Lower lobe of right lung (tissue), 2 donors: Measurements from ENCODE around the gene ZNF586. TPM values are rescaled to one million over a fixed set of nuclear protein-coding genes. Genes with fewer than 3 reads are reported as not detected.

Experiments used
- ATAC-seq, 2 donors: fragments of 200-7000 bp; cut with Tn5 transposase; one replicate each; pipeline ENCODE4 v1.9.1; 2020 to 2022; ENCODE audit warnings: mild to moderate bottlenecking in 2 of 2, moderate library complexity in 2 of 2
- DNase-seq: peaks from one replicate; pipeline ENCODE4 v3.0.0-alpha.2; 2020
- H3K27ac ChIP-seq: fragments of 200-600 bp; one replicate; pipeline ENCODE4 v1.8.0; 2022
- H3K27me3 ChIP-seq: fragments of 200-600 bp; one replicate; pipeline ENCODE4 v1.8.0; 2022; ENCODE audit warnings: low read depth
- H3K36me3 ChIP-seq: fragments of 200-600 bp; one replicate; pipeline ENCODE4 v1.8.0; 2022; ENCODE audit warnings: mild to moderate bottlenecking
- H3K4me1 ChIP-seq: fragments of 200-600 bp; one replicate; pipeline ENCODE4 v1.8.0; 2022
- H3K4me3 ChIP-seq: fragments of 200-600 bp; one replicate; pipeline ENCODE4 v1.8.0; 2022; ENCODE audit warnings: mild to moderate bottlenecking
- H3K9me3 ChIP-seq: fragments of 200-600 bp; one replicate; pipeline ENCODE4 v1.8.0; 2022
- intact Hi-C: fragments of 100-400 bp; cut with DNase I; formaldehyde crosslinking; loops from one replicate; pipeline ENCODE4 v1.11.0; 2022
- total RNA-seq: library from RNA; stranded (reverse); fragmentation: NEBNext Ultra II Directional; extraction: Animal tissue kit (Norgen Biotek cat#: 25700); gene quantifications from one replicate; pipeline ENCODE4 v1.2.1, GENCODE V29; 2021
- TF ChIP-seq, protein P1 (sequence below): fragments of 200-600 bp; IDR thresholded peaks from one replicate; pipeline ENCODE4 v1.8.0; 2022; ENCODE audit warnings: antibody characterized with exemption, mild to moderate bottlenecking
- donor health status: DM: no; HTN: yes; CAD: no; lungs with severe emphysema.

ZNF586 gene
- total RNA-seq, 1 donor from 2014 or later = 21.8 TPM

DNA sequence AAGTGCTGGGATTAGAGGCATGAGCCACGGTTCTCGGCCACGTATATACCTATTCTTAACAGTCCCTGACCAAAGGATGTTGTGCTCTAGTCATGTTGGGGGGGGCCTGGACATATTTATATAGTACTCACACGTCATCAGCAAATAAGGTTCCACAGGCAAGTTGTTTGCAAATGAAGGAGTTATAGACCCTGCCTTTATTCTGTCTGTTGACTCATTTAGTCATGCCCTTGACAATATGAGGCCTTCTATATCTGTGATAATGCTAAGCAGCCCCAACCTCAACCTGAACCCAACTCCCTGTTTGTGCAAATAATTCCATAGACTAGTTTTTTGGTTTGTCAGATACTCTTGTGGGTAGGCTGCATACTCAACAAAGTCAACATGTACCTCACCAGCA lies 8.9 kb downstream of the ZNF586 start:
- Histone ChIP-seq H3K27me3 (no peaks in the 10 kb centered on the region), H3K4me3 (no peak overlapping the region), H3K27ac (no peak overlapping the region), H3K36me3 (peaks cover 39% of the 10 kb centered on the region), H3K9me3 (peaks cover 83% of the 10 kb centered on the region), H3K4me1 (no peaks in the 10 kb centered on the region)
- intact Hi-C loops = no loop called here
- ATAC-seq (no peak), DNase-seq (no peak)
- TF ChIP-seq, protein P1, sequence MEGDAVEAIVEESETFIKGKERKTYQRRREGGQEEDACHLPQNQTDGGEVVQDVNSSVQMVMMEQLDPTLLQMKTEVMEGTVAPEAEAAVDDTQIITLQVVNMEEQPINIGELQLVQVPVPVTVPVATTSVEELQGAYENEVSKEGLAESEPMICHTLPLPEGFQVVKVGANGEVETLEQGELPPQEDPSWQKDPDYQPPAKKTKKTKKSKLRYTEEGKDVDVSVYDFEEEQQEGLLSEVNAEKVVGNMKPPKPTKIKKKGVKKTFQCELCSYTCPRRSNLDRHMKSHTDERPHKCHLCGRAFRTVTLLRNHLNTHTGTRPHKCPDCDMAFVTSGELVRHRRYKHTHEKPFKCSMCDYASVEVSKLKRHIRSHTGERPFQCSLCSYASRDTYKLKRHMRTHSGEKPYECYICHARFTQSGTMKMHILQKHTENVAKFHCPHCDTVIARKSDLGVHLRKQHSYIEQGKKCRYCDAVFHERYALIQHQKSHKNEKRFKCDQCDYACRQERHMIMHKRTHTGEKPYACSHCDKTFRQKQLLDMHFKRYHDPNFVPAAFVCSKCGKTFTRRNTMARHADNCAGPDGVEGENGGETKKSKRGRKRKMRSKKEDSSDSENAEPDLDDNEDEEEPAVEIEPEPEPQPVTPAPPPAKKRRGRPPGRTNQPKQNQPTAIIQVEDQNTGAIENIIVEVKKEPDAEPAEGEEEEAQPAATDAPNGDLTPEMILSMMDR = no peak

DNA sequence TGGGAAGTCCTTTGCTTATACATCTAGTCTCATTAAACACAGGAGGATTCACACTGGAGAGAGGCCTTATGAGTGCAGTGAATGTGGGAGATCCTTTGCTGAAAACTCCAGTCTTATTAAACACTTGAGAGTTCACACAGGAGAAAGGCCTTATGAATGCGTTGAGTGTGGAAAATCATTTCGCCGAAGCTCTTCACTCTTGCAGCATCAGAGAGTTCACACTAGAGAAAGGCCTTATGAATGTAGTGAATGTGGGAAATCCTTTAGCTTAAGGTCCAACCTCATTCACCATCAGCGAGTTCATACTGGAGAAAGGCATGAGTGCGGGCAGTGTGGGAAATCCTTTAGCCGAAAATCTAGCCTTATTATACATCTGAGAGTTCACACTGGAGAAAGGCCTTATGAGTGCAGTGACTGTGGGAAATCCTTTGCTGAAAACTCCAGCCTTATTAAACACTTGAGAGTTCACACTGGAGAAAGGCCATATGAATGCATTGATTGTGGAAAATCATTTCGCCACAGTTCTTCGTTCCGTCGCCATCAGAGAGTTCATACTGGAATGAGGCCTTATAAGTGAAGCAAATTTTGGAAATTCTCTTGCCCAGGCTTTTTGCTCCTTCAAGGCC lies 9.9 kb downstream of the ZNF586 start:
- Histone ChIP-seq H3K4me3 (no peak overlapping the region), H3K9me3 (peaks cover 87% of the 10 kb centered on the region), H3K4me1 (no peaks in the 10 kb centered on the region), H3K27me3 (no peaks in the 10 kb centered on the region), H3K36me3 (peaks cover 39% of the 10 kb centered on the region), H3K27ac (no peak overlapping the region)
- ATAC-seq (no peak), DNase-seq (no peak)
- intact Hi-C loops = no loop called here
- TF ChIP-seq, protein P1 = no peak

DNA sequence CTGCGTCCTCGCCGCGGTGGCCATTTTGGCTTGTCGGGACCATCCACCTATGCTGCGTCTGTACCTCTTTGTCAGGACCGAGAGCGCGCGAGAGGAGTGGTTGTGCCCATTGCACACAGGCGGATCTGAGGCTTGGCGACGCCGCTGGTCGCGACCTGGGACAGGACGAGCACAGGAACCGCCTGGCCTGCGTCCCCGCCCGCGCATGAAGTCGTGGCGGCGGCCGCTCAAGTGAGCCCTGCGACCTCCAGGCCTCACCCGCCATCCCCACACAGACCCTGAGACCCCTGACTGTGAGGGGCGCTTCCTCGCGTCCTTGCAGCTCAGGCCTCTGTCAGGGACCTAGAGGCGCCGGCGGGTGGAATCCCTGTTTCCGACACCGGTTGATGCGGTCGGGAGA lies 16.8 kb downstream of the ZNF586 start:
- Histone ChIP-seq H3K4me3 (no peak overlapping the region), H3K4me1 (no peaks in the 10 kb centered on the region)
- no peak for ATAC-seq

DNA sequence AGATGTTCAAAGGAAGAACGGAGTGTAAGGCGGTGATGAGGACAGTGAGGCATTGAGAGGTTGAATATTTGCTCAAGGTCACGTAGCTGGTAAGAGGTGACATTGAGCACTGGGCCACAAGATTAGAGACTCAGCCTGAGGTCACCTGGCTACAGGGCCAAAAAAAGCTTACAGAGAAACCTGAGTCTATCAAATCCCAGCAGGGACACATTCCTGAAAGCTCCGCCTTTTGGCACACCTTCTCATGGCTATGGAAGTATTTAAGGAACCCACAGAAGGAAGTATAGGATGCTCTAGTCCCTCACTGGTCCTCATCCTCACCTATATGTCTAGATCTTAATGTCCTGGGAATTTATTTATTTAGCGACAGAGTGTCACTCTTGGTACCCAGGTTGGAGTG lies 17.4 kb downstream of the ZNF586 start:
- no peak overlapping the region for H3K27ac ChIP-seq
- TF ChIP-seq, protein P1 = no peak
- DNase-seq (no peak), ATAC-seq (no peak)
- intact Hi-C loops = no loop called here
- H3K27me3 ChIP-seq = no peaks in the 10 kb centered on the region
- H3K36me3 ChIP-seq = peaks cover 11% of the 10 kb centered on the region
- H3K9me3 ChIP-seq = peaks cover 72% of the 10 kb centered on the region
- no peaks in the 10 kb centered on the region for H3K4me1 ChIP-seq
- no peak overlapping the region for H3K4me3 ChIP-seq

More for the DNA sequence above, 16.8 kb downstream of the ZNF586 start:
- Histone ChIP-seq H3K27me3 (no peaks in the 10 kb centered on the region), H3K27ac (no peak overlapping the region), H3K9me3 (peaks cover 77% of the 10 kb centered on the region), H3K36me3 (peaks cover 7% of the 10 kb centered on the region)
- intact Hi-C loops = no loop called here
- TF ChIP-seq, protein P1 = no peak
- no peak for DNase-seq

DNA sequence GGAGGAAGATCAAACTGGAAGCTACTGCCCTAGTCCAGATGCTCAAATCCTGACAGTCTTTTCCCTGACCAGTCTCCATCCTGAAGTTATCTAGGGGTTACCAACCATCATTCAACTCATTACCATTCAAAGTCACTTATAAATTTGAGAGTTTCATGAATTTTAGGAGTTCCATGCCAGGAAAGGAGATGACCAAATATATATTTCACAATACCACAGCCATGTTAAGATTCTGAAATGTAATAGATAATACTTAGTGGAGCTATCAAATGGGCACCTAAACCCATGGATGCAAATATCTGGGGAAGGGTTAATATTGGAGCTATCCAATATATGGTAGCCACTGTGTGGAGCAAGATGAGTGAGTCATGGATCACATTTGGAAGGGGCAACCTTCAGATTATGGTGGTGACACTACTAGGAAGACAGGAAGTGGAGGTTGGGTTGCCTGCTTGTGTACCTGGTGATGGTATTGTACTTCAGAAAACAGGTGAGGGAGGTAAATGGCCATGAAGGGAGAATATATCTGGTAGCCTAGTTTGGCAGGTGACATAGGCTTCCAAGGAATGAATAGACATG lies 18.7 kb downstream of the ZNF586 start:
- Histone ChIP-seq H3K4me3 (no peak overlapping the region), H3K36me3 (peaks cover 22% of the 10 kb centered on the region), H3K9me3 (peaks cover 62% of the 10 kb centered on the region), H3K27me3 (no peaks in the 10 kb centered on the region), H3K27ac (no peak overlapping the region), H3K4me1 (no peaks in the 10 kb centered on the region)
- DNase-seq (no peak), ATAC-seq (no peak)
- intact Hi-C loops = no loop called here
- TF ChIP-seq, protein P1 = no peak
